GM12891 (cell line): Measurements from ENCODE around the gene NUP188.

Source experiments
- POLR2A ChIP-seq: IDR thresholded peaks from 2 replicates; pipeline ENCODE4 v1.6.1; 2011; ENCODE audit warnings: low read depth, low read length, control low read depth
- POLR2AphosphoS5 ChIP-seq: IDR thresholded peaks from 2 replicates; pipeline ENCODE4 v1.6.1; 2011; ENCODE audit warnings: low read depth, low read length, control low read depth
- POU2F2 ChIP-seq: IDR thresholded peaks from 2 replicates; pipeline ENCODE4 v1.6.1; 2011; ENCODE audit warnings: low read depth, mild to moderate bottlenecking, control low read depth, low read length, moderate library complexity
- SPI1 ChIP-seq: IDR thresholded peaks from 2 replicates; pipeline ENCODE4 v1.6.1; 2011; ENCODE audit warnings: low read depth, low read length, control low read depth

- no peak for TF ChIP-seq POLR2AphosphoS5
- TF ChIP-seq POLR2A, result no peak
- TF ChIP-seq SPI1, result no peak
- TF ChIP-seq POU2F2, result no peak
Observed at GRCh38 chr9:128992995-128993394, 45.5 kb downstream of the NUP188 start.
